Upper lobe of left lung (tissue), 6 donors: ENCODE results near the gene COCH. TPM values are rescaled to one million over a fixed set of nuclear protein-coding genes. Genes with fewer than 3 reads are reported as not detected.

Experiments used
- ATAC-seq, 2 donors: fragments of 200-7000 bp; cut with Tn5 transposase; one replicate each; pipeline ENCODE4 v1.9.1; 2022; ENCODE audit warnings: mild to moderate bottlenecking in 2 of 2, moderate library complexity in 2 of 2; ENCODE audit not compliant: low FRiP score in 2 of 2
- DNase-seq, 2 donors: peaks; one replicate each; pipeline ENCODE4 v3.0.0-alpha.2; 2019 to 2020
- H3K27ac ChIP-seq, 4 donors: fragments of 200-600 bp; sonication (generic); one replicate each; pipeline ENCODE4 v1.5.1; 2016 to 2019
- H3K27me3 ChIP-seq, 4 donors: fragments of 200-600 bp; sonication (generic); one replicate each; pipeline ENCODE4 v1.5.1; 2017 to 2019
- H3K36me3 ChIP-seq, 4 donors: fragments of 200-600 bp; sonication (generic); one replicate each; pipeline ENCODE4 v1.5.1; 2016 to 2019
- H3K4me1 ChIP-seq, 4 donors: fragments of 200-600 bp; sonication (generic); one replicate each; pipeline ENCODE4 v1.5.1; 2018 to 2019
- H3K4me3 ChIP-seq, 4 donors: fragments of 200-600 bp; sonication (generic); one replicate each; pipeline ENCODE4 v1.5.1; 2017 to 2019; ENCODE audit warnings: mild to moderate bottlenecking in 2 of 4, moderate library complexity in 1 of 4
- H3K9me3 ChIP-seq, 4 donors: fragments of 200-600 bp; sonication (generic); one replicate each; pipeline ENCODE4 v1.5.1; 2018 to 2019
- CTCF ChIP-seq, 6 experiments: fragments of 450-650 bp in 4 of 6; fragments of 200-600 bp in 2 of 6; sonication (generic) in 2 of 6; IDR thresholded peaks; one replicate each; pipeline ENCODE4 v1.5.1; 2016 to 2019; ENCODE audit warnings: antibody characterized with exemption in 6 of 6
- EP300 ChIP-seq, 4 donors: sonication (generic); formaldehyde crosslinking; IDR thresholded peaks; one replicate each; pipeline ENCODE4 v1.5.1; 2017; ENCODE audit warnings: antibody characterized with exemption in 4 of 4, control low read depth in 2 of 4
- POLR2A ChIP-seq, 4 donors: fragments of 450-650 bp; IDR thresholded peaks; one replicate each; pipeline ENCODE4 v1.5.1; 2016 to 2017; ENCODE audit warnings: antibody characterized with exemption in 4 of 4, mild to moderate bottlenecking in 2 of 4
- POLR2AphosphoS5 ChIP-seq, 2 donors: sonication (generic); formaldehyde crosslinking; IDR thresholded peaks; one replicate each; pipeline ENCODE4 v1.5.1; 2017; ENCODE audit warnings: antibody characterized with exemption in 2 of 2
- WGBS, 2 donors: methylation state at CpG; one replicate each; pipeline ENCODE4 v1.1.5; 2017 to 2018; 5-methylcytosine and 5-hydroxymethylcytosine counted together
- total RNA-seq, 6 donors: library from RNA; depleted of rRNA in 4 of 6; stranded (reverse); fragments of >200 nt in 4 of 6; gene quantifications; one replicate each; pipeline versions ENCODE4 v1.1.0 to v1.2.1, GENCODE V29; 2016 to 2021
- donor health status: DM: no; HTN: no; CAD: no; lungs with moderate emphysema.
- donor health status: DM: no; HTN: yes; CAD: no; lungs with severe emphysema.

COCH gene
- total RNA-seq, 6 donors from 2014 or later = 0.15 to 0.86 (median 0.55) TPM; not detected in 2

- 79 to 81% methylated on average over 6 of the region's 6 CpGs for WGBS, 2 donors
- Histone ChIP-seq H3K36me3 (no peaks in the 10 kb centered on the region), H3K27me3 (no peaks in the 10 kb centered on the region), H3K27ac (no peak overlapping the region), H3K9me3 (no peaks in the 10 kb centered on the region), H3K4me3 (no peak overlapping the region), H3K4me1 (no peaks in the 10 kb centered on the region)
- DNase-seq (no peak), ATAC-seq (no peak)
- TF ChIP-seq CTCF (IDR thresholded peaks at IDR 0.05) (no peak), POLR2AphosphoS5 (IDR thresholded peaks at IDR 0.05) (no peak), POLR2A (IDR thresholded peaks at IDR 0.05) (no peak), EP300 (IDR thresholded peaks at IDR 0.05) (no peak)
Observed at GRCh38 chr14:30883508-30884294, 9.3 kb downstream of the COCH start.

- Histone ChIP-seq H3K4me1 (no peaks in the 10 kb centered on the region), H3K27ac (no peak overlapping the region), H3K27me3 (no peaks in the 10 kb centered on the region), H3K9me3 (no peaks in the 10 kb centered on the region), H3K4me3 (no peak overlapping the region), H3K36me3 (no peaks in the 10 kb centered on the region)
- ATAC-seq = no peak
- 76 to 78% methylated on average over 3 of the region's 3 CpGs for WGBS, 2 donors
- TF ChIP-seq POLR2AphosphoS5 (IDR thresholded peaks at IDR 0.05) (no peak), POLR2A (IDR thresholded peaks at IDR 0.05) (no peak), EP300 (IDR thresholded peaks at IDR 0.05) (no peak), CTCF (IDR thresholded peaks at IDR 0.05) (no peak)
- DNase-seq = no peak
Observed at GRCh38 chr14:30884901-30885300, 10.5 kb downstream of the COCH start.

- TF ChIP-seq POLR2A (IDR thresholded peaks at IDR 0.05) (no peak), POLR2AphosphoS5 (IDR thresholded peaks at IDR 0.05) (no peak), EP300 (IDR thresholded peaks at IDR 0.05) (no peak), CTCF (IDR thresholded peaks at IDR 0.05) (no peak)
- ATAC-seq (no peak), DNase-seq (no peak)
- Histone ChIP-seq H3K4me3 (no peak overlapping the region), H3K9me3 (no peaks in the 10 kb centered on the region), H3K4me1 (no peaks in the 10 kb centered on the region), H3K27me3 (no peaks in the 10 kb centered on the region), H3K36me3 (no peaks in the 10 kb centered on the region), H3K27ac (no peak overlapping the region)
- WGBS, 2 donors = 88 to 89% methylated on average over 5 to 7 of the region's 7 CpGs
Observed at GRCh38 chr14:30885840-30886740, 11.7 kb downstream of the COCH start.

- Histone ChIP-seq H3K4me1 (no peaks in the 10 kb centered on the region), H3K27ac (no peak overlapping the region), H3K36me3 (no peaks in the 10 kb centered on the region), H3K27me3 (no peaks in the 10 kb centered on the region), H3K9me3 (no peaks in the 10 kb centered on the region), H3K4me3 (no peak overlapping the region)
- WGBS, 2 donors = 96 to 99% methylated on average over 5 of the region's 5 CpGs
- DNase-seq (no peak), ATAC-seq (no peak)
- TF ChIP-seq POLR2AphosphoS5 (IDR thresholded peaks at IDR 0.05) (no peak), CTCF (IDR thresholded peaks at IDR 0.05) (no peak), EP300 (IDR thresholded peaks at IDR 0.05) (no peak), POLR2A (IDR thresholded peaks at IDR 0.05) (no peak)
Observed at GRCh38 chr14:30888480-30889243, 14.3 kb downstream of the COCH start.
